Keratinocyte (primary cell): ENCODE results near the gene PKLR. TPM values are rescaled to one million over a fixed set of nuclear protein-coding genes. Genes with fewer than 3 reads are reported as not detected.

ENCODE experiments used
- DNase-seq: peaks from one replicate; pipeline ENCODE4 v3.0.0-alpha.2; 2011; ENCODE audit warnings: low read depth, missing footprints, low spot score
- FAIRE-seq: peaks from 2 replicates; lab custom pipeline; 2011; peaks lifted over from hg19 to GRCh38; lab: Jason Lieb, UNC
- H2AFZ ChIP-seq: 2 replicates; pipeline ENCODE4 v1.6.0; 2012; ENCODE audit warnings: low read length, control low read depth, inconsistent platforms; ENCODE audit not compliant: control insufficient read depth
- H3K27ac ChIP-seq: 2 replicates; pipeline ENCODE4 v1.5.1; 2011; ENCODE audit warnings: low read length; ENCODE audit not compliant: control insufficient read depth, insufficient read depth
- H3K27me3 ChIP-seq: 3 replicates; pipeline ENCODE4 v1.6.0; 2011; ENCODE audit warnings: low read length; ENCODE audit not compliant: control insufficient read depth, insufficient read depth; ENCODE audit errors: extremely low read depth
- H3K36me3 ChIP-seq, 2 experiments: 2 replicates in 1 of 2; 3 replicates in 1 of 2; pipeline ENCODE4 v1.5.1; 2011; ENCODE audit warnings: low read length in 2 of 2, mild to moderate bottlenecking in 1 of 2; ENCODE audit not compliant: control insufficient read depth in 2 of 2, insufficient read depth in 2 of 2; ENCODE audit errors: extremely low read depth in 1 of 2
- H3K4me1 ChIP-seq: 3 replicates; pipeline ENCODE4 v1.5.1; 2011; ENCODE audit warnings: low read length; ENCODE audit not compliant: control insufficient read depth, insufficient read depth; ENCODE audit errors: extremely low read depth
- H3K4me2 ChIP-seq: 3 replicates; pipeline ENCODE4 v1.6.0; 2011; ENCODE audit warnings: low read depth, low read length; ENCODE audit not compliant: control insufficient read depth, insufficient read depth; ENCODE audit errors: extremely low read depth
- H3K4me3 ChIP-seq, 3 experiments: fragments of 200-600 bp in 1 of 3; sonication (generic) in 1 of 3; 2 replicates in 2 of 3; 3 replicates in 1 of 3; pipeline ENCODE4 v1.5.1; 2011 to 2016; ENCODE audit warnings: low read length in 3 of 3, mild to moderate bottlenecking in 3 of 3, control low read depth in 2 of 3, inconsistent platforms in 1 of 3, low read depth in 1 of 3, mixed read lengths in 1 of 3, mixed run types in 1 of 3, moderate library complexity in 1 of 3; ENCODE audit not compliant: control insufficient read depth in 2 of 3, insufficient read depth in 2 of 3; ENCODE audit errors: extremely low read depth in 1 of 3
- H3K79me2 ChIP-seq: 2 replicates; pipeline ENCODE4 v1.6.0; 2012; ENCODE audit warnings: low read length; ENCODE audit not compliant: control insufficient read depth, insufficient read depth
- H3K9ac ChIP-seq: 3 replicates; pipeline ENCODE4 v1.6.0; 2011; ENCODE audit warnings: low read length; ENCODE audit not compliant: control insufficient read depth, insufficient read depth; ENCODE audit errors: extremely low read depth
- H3K9me1 ChIP-seq: 3 replicates; pipeline ENCODE4 v1.6.0; 2011; ENCODE audit warnings: low read length; ENCODE audit not compliant: control insufficient read depth, insufficient read depth; ENCODE audit errors: extremely low read depth
- H3K9me3 ChIP-seq: 2 replicates; pipeline ENCODE4 v1.5.1; 2012; ENCODE audit warnings: low read depth, low read length; ENCODE audit not compliant: control insufficient read depth
- H4K20me1 ChIP-seq: 3 replicates; pipeline ENCODE4 v1.6.0; 2011; ENCODE audit warnings: low read length; ENCODE audit not compliant: control insufficient read depth, insufficient read depth; ENCODE audit errors: extremely low read depth
- EZH2 ChIP-seq: IDR thresholded peaks from one replicate; pipeline ENCODE4 v1.6.1; 2012; ENCODE audit warnings: inconsistent platforms, mild to moderate bottlenecking, low read length, moderate library complexity
- dilution Hi-C: fragments of 300-500 bp; cut with MboI; formaldehyde crosslinking; loops from one replicate; pipeline ENCODE4 v1.7.0; 2020; ENCODE audit warnings: low sequenced_read_pairs; ENCODE audit not compliant: extremely low pct_ligation_motif_present
- polyA plus RNA-seq, 5 experiments: library from polyadenylated mRNA; depleted of rRNA in 3 of 5; stranded (reverse) in 3 of 5; stranded (forward) in 1 of 5; unstranded in 1 of 5; fragments of >200 nt; gene quantifications; 1 replicate in 1 of 5; 2 replicates in 3 of 5; 3 replicates in 1 of 5; pipeline versions ENCODE4 v1.2.1 to v1.2.3, GENCODE V29; 2011 to 2012; ENCODE audit warnings: missing spikeins in 2 of 5, low read depth in 1 of 5, low replicate concordance in 1 of 5
- TF ChIP-seq, protein P1 (sequence below), 3 experiments: IDR thresholded peaks in 1 of 3; conservative IDR thresholded peaks in 1 of 3; optimal IDR thresholded peaks in 1 of 3; 2 replicates in 2 of 3; 3 replicates in 1 of 3; pipeline versions ENCODE3 to v1.5.1; 2011; ENCODE audit warnings: low read length in 3 of 3, mild to moderate bottlenecking in 3 of 3, moderate library complexity in 2 of 3, control low read depth in 1 of 3, inconsistent platforms in 1 of 3; ENCODE audit not compliant: insufficient read depth in 2 of 3; ENCODE audit errors: extremely low read depth in 1 of 3

PKLR gene
- polyA plus RNA-seq, 1 donor (not counting 4 experiments of a cell fraction or from before 2014, with no cell fraction given), result 0.03 TPM

DNA sequence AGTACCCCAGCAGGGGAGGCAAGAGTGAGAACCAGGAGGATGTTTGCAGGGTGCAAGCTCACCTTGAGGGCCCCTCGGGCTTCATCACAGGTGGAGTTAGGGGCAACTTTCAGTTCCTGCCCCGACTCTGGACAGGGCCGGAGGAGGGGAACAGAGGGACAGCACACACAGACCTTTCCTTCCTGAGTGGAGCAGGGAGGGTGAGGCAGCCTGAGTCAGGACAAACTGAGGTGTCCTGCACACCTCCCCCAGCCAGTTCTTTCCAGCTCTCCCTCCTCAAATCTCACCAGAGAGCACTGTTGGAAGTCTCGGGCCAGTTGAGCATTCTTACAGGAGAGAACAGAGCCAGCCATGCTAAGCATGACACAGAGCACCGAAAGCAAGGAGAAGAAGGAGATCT, 47.4 kb downstream of the PKLR start:
- FAIRE-seq, result peak; percentile 60
- peak overlapping the region; percentile 77 to 83 (median 81) for H3K4me3 ChIP-seq
- peak overlapping the region; percentile 94 for H3K4me2 ChIP-seq
- no peaks in the 10 kb centered on the region for H3K9me3 ChIP-seq
- no peak overlapping the region for H3K27ac ChIP-seq
- peaks cover 13% of the 10 kb centered on the region for H3K79me2 ChIP-seq
- DNase-seq, result no peak
- dilution Hi-C loops, result no loop called here
- no peaks in the 10 kb centered on the region for H4K20me1 ChIP-seq
- no peaks in the 10 kb centered on the region for H3K9me1 ChIP-seq
- H2AFZ ChIP-seq, result no peak overlapping the region
- TF ChIP-seq, protein P1, sequence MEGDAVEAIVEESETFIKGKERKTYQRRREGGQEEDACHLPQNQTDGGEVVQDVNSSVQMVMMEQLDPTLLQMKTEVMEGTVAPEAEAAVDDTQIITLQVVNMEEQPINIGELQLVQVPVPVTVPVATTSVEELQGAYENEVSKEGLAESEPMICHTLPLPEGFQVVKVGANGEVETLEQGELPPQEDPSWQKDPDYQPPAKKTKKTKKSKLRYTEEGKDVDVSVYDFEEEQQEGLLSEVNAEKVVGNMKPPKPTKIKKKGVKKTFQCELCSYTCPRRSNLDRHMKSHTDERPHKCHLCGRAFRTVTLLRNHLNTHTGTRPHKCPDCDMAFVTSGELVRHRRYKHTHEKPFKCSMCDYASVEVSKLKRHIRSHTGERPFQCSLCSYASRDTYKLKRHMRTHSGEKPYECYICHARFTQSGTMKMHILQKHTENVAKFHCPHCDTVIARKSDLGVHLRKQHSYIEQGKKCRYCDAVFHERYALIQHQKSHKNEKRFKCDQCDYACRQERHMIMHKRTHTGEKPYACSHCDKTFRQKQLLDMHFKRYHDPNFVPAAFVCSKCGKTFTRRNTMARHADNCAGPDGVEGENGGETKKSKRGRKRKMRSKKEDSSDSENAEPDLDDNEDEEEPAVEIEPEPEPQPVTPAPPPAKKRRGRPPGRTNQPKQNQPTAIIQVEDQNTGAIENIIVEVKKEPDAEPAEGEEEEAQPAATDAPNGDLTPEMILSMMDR (optimal IDR thresholded peaks at IDR 0.05 in 1 of 3, IDR thresholded peaks at IDR 0.05 in 1 of 3, conservative IDR thresholded peaks at IDR 0.05 in 1 of 3; ENCODE audit: extremely low read depth in 1 of 3, insufficient read depth in 2 of 3, low read length in 3 of 3), result no peak
- TF ChIP-seq EZH2, result no peak
- H3K27me3 ChIP-seq, result no peaks in the 10 kb centered on the region
- H3K36me3 ChIP-seq, result peaks cover 7 to 14% of the 10 kb centered on the region in 2 experiments
- H3K4me1 ChIP-seq, result peaks cover 19% of the 10 kb centered on the region
- H3K9ac ChIP-seq, result peak overlapping the region; percentile 77

- DNase-seq (no peak), FAIRE-seq (no peak)
- TF ChIP-seq, protein P1 (optimal IDR thresholded peaks at IDR 0.05 in 1 of 3, IDR thresholded peaks at IDR 0.05 in 1 of 3, conservative IDR thresholded peaks at IDR 0.05 in 1 of 3; ENCODE audit: extremely low read depth in 1 of 3, insufficient read depth in 2 of 3, low read length in 3 of 3), result no peak
- no peak for TF ChIP-seq EZH2
- H4K20me1 ChIP-seq, result no peaks in the 10 kb centered on the region
- peaks cover 13% of the 10 kb centered on the region for H3K79me2 ChIP-seq
- no peak overlapping the region for H3K27ac ChIP-seq
- H3K4me2 ChIP-seq, result no peak overlapping the region
- H2AFZ ChIP-seq, result no peak overlapping the region
- peak overlapping the region in 1 of 3 experiments; percentile 77 for H3K4me3 ChIP-seq
- no peaks in the 10 kb centered on the region for H3K9me3 ChIP-seq
- H3K9ac ChIP-seq, result no peak overlapping the region
- no peaks in the 10 kb centered on the region for H3K27me3 ChIP-seq
- H3K9me1 ChIP-seq, result no peaks in the 10 kb centered on the region
- dilution Hi-C loops, result no loop called here
- peaks cover 19% of the 10 kb centered on the region for H3K4me1 ChIP-seq
- H3K36me3 ChIP-seq, result peaks cover 11 to 15% of the 10 kb centered on the region in 2 experiments
Observed at GRCh38 chr1:155253208-155253607, 48.0 kb downstream of the PKLR start.
